LNCAP (cell line): ENCODE results near the gene ZNF469.

Experiments used
- CTCF ChIP-seq: fragments of 450-650 bp; IDR thresholded peaks from 2 replicates; pipeline ENCODE4 v1.5.1; 2017; ENCODE audit warnings: mild to moderate bottlenecking

The ZNF469 gene

GRCh38 chr16:88416686-88417085 lies 33.9 kb downstream of the ZNF469 start:
- TF ChIP-seq CTCF = no peak

GRCh38 chr16:88417684-88418476 lies 35.1 kb downstream of the ZNF469 start:
- TF ChIP-seq CTCF = no peak

GRCh38 chr16:88418869-88419268 lies 36.1 kb downstream of the ZNF469 start:
- no peak for TF ChIP-seq CTCF

- TF ChIP-seq CTCF = no peak
Measured at GRCh38 chr16:88419790-88420189, 37.0 kb downstream of the ZNF469 start.

- no peak for TF ChIP-seq CTCF
Measured at GRCh38 chr16:88420496-88420895, 37.7 kb downstream of the ZNF469 start.

GRCh38 chr16:88421301-88421700 lies 38.5 kb downstream of the ZNF469 start:
- no peak for TF ChIP-seq CTCF

GRCh38 chr16:88421871-88422433 lies 39.2 kb downstream of the ZNF469 start:
- no peak for TF ChIP-seq CTCF
